Stimulated activated CD4-positive, alpha-beta T cell treated with anti-CD3 and anti-CD28 coated beads, Interleukin-1b, Interleukin-23, amount 100 ng/mL, for 24 hours (primary cell): ENCODE results near the gene CENPN.

Source experiments
- DNase-seq, 4 experiments: peaks; one replicate each; pipeline ENCODE4 v3.0.0-alpha.2; 2020; ENCODE audit warnings: low read depth in 4 of 4, low spot score in 1 of 4

The CENPN gene

DNA sequence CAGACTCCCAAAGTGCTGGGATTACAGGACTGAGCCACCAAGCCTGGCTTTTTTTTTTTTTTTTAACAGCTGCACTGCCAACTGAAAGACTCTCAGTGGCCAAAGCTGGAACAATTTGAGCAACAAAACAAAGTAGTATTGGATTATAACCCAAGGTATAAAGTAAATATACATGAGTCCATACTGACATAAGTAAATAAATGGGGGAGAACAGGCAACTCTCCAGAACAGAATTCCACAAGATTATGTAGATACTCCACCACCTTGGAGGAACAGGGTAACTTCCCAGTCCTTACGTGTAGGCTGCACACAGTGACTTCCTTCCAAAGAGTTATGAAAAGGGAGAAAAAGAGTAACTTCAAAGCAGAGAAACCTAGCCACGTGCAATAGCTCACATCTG is 16.0 kb upstream of the CENPN start:
- DNase-seq = no peak

DNA sequence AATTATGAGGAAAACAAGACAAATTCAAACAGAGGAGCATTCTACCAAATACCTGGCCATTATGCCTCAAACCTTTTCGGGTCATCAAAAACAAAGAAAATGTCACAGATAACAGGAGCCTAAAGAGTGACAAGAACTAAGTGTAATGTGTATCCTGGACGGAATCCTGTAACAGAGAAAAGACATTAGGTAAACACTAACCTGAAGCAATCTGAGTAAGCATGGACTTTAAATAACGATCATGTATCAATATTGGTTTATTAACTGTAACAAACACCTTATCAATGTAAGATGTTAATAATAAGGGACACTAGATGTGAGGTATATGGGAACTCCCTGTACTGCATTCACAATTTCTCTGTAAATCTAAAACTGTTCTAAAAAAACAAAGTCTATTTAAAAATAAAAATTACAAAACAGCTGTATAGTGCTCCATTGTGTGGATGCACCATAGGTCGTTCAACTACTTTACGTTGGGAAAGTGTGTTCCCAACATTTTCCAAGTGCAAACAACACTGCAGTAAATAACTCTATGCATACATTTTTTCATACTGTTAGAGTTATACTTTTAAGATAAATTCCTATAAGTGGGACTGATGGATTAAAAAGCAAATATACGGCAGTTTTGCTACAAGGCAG is 15.1 kb upstream of the CENPN start:
- no peak for DNase-seq

- DNase-seq = no peak
Observed at GRCh38 chr16:80992676-80993293, 14.2 kb upstream of the CENPN start.

- DNase-seq = no peak
Observed at GRCh38 chr16:80993307-80993706, 13.7 kb upstream of the CENPN start.

- no peak for DNase-seq
Observed at GRCh38 chr16:80993834-80994233, 13.2 kb upstream of the CENPN start.

GRCh38 chr16:80994451-80994850 is 12.6 kb upstream of the CENPN start:
- DNase-seq = no peak

DNA sequence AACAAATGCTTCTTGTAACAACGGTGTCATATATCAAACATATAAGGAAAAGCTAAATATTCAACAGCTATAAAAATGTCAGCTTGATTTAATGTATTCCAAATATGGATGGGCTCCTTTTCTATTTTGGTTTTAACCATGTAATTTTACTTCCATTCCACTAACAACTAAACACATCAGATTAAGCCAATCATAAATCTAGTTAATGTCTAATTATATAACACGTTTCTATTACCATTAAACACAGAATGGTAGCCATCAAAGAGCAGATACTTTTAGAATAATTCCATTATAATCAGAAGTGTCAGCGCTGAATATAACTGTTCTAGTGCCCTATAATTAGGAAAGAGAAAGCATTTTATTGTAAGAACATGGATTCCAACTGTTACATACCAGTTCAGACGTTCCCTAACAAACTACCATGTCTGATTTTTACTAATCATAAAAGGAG is 10.3 kb upstream of the CENPN start:
- DNase-seq = no peak

- DNase-seq = no peak
Observed at GRCh38 chr16:80997139-80997798, 9.7 kb upstream of the CENPN start.

DNA sequence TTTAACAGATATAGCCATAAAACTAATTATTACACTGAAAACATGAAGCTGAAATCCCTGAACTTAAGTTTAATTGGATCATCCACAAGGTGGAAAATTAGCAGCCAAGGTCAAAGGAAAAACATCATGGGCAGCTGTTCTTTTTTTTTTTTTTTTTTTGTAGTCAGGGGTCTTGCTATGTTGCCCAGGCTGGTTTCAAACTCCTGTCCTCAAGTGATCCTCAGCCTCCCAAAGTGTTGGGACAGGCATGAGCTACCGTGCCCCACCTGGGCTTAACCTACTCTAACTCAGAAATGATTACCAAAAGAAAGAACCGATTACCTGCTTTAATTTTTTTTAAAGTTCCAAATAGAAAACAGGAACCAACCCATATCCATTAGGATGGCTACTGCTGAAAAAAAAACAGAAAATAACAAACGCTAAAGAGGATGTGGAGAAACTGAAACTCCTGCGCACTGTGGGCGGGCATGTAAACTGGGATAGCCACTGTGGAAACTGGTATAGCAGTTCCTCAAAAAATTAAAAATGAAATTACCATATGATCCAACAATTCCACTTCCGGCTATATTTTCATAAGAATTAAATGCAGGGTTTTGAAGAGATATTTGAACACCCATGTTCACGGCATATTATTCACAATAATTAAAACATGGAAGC is 8.9 kb upstream of the CENPN start:
- DNase-seq = no peak

DNA sequence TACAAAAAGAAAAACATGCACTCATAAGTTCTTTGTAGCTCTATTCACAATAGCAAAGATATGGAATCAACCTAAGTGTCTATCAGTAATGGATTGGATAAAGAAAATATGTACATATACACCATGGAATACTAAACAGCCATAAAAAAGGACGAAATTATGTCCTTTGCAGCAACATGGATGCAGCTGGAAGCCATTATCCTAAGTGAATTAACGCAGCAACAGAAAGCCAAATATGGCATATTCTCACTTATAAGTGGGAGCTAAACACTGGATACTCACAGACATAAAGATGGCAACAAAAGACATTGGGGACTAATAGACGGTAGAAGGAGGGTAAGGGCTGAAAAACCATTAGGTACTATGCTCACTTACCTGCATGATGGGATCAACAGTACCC is 6.1 kb upstream of the CENPN start:
- DNase-seq = no peak

- DNase-seq = no peak
Observed at GRCh38 chr16:81001330-81001729, 5.7 kb upstream of the CENPN start.

GRCh38 chr16:81003064-81003463 is 4.0 kb upstream of the CENPN start:
- no peak for DNase-seq

- no peak for DNase-seq
Observed at GRCh38 chr16:81003610-81004460, 3.2 kb upstream of the CENPN start.

DNA sequence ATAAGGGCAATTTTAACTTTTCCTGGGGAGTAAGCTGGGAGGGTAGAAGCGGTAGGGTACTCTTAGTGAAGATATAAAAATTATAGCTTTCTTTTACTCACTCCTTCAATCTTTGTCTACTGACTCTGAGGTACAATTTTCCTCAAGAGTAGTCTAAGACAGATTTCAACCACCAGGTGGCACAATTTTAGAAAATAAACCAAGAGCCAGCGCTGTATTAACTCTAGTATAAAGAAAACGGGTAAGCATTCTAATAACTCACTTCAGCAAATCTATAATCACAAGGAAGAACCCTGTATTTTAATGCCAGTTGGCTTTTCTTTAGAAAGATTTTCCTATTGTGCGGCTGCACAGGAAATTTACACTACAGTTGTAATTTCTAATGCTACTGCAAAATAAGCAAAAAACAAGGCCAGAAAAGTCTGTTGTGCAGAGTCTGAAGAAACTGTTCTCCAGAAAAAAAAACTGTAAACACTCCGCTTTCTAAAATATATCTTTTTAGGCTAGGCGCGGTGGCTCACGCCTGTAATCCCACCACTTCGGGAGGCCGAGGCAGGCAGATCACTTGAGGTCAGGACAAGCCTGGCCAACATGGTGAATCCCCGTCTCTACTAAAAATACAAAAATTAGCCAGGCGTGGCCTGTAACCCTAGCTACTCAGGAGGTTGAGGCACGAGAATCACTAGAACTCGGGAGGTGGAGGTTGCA is 2.2 kb upstream of the CENPN start:
- DNase-seq = no peak

DNA sequence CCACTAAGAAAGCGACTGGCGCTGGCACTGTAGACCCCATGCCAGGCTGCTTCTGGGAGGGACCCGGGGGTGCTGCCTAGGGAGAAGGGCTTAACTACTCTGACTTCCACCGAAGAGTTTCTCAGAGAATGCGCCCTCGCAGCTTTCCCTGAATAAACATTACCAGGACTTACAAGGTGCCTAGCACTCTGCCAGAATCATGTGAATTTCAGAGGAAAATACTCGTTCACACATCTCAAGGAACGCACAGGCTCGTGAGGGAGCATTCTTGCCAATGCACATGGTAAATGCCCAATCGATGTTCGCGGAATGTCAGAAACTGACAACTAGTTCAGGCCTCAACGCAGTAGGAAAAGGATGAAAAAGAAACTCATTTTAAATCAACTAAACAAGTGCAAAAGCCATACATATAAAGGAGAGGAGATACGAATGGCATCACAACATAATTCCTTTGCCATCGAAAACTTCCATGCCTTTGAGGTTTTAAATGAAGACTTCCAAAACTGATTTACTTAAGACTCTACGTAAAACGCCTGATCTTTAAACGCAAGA is 1.3 kb upstream of the CENPN start:
- no peak for DNase-seq

- DNase-seq = peak; percentile 37 to 64 (median 48)
Observed at GRCh38 chr16:81006211-81006812, 702 bp upstream of the CENPN start.

- no peak for DNase-seq
Observed at GRCh38 chr16:81008505-81008789, 1.4 kb downstream of the CENPN start.

- DNase-seq = no peak
Observed at GRCh38 chr16:81012974-81013373, 6.0 kb downstream of the CENPN start.

GRCh38 chr16:81014672-81015071 is 7.7 kb downstream of the CENPN start:
- DNase-seq = no peak

DNA sequence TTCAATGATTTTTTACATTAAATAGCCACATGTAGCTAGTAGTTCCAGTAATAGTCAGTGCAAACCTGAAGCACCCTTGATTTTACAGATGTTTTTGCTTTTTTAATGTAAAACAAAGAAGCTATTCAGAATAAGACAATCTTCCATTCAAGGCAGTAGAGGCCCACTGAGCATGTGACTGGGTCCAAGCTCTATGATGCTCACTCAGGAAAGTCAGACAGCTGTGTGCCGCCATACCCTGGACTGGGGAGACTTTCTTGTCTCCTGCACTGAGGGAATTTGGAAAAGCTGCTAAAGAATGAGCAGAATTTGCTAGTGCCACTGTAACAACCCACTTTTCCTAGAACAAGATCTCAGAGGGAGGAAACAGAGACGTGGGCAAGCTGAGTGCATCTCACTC is 11.5 kb downstream of the CENPN start:
- no peak for DNase-seq
